MCF 10A (cell line): Measurements from ENCODE around the gene GAMT. TPM values are rescaled to one million over a fixed set of nuclear protein-coding genes. Genes with fewer than 3 reads are reported as not detected.

ENCODE experiments used
- BruUV-seq: library from RNA; stranded (reverse); fragments of 400-500 nt; replicated peaks from 2 replicates; lab custom pipeline; 2021; lab: Mats Ljungman, UMichigan
- CTCF ChIA-PET: fragments of 300-600 bp; sonication (Branson Sonifier 250); formaldehyde crosslinking; extraction: SDS; loops from one replicate; lab custom pipeline; 2021; ENCODE audit warnings: antibody characterized with exemption, inconsistent platforms; lab: Yijun Ruan, JAX
- POLR2A ChIA-PET: fragments of 300-600, 350-650 bp; sonication (Branson Sonifier 250); formaldehyde crosslinking; extraction: SDS; loops from one replicate; lab custom pipeline; 2020; ENCODE audit warnings: antibody characterized with exemption, inconsistent platforms; lab: Yijun Ruan, JAX
- DNase-seq: peaks from one replicate; pipeline ENCODE4 v3.0.0-alpha.2; 2018; ENCODE audit not compliant: unreplicated experiment
- H3K27ac Mint-ChIP-seq: one replicate; pipeline ENCODE4 v1.8.0; 2022; ENCODE audit warnings: mild to moderate bottlenecking, low read depth, mixed read lengths; ENCODE audit not compliant: unreplicated experiment
- H3K27me3 Mint-ChIP-seq: one replicate; pipeline ENCODE4 v1.8.0; 2022; ENCODE audit warnings: mixed read lengths; ENCODE audit not compliant: insufficient read depth, unreplicated experiment
- H3K36me3 Mint-ChIP-seq: one replicate; pipeline ENCODE4 v1.8.0; 2022; ENCODE audit warnings: mild to moderate bottlenecking, moderate library complexity, mixed read lengths; ENCODE audit not compliant: insufficient read depth, unreplicated experiment
- H3K4me1 Mint-ChIP-seq: one replicate; pipeline ENCODE4 v1.8.0; 2022; ENCODE audit warnings: mixed read lengths; ENCODE audit not compliant: insufficient read depth, unreplicated experiment
- H3K4me3 Mint-ChIP-seq: one replicate; pipeline ENCODE4 v1.8.0; 2022; ENCODE audit warnings: mild to moderate bottlenecking, moderate library complexity, mixed read lengths; ENCODE audit not compliant: unreplicated experiment
- H3K9me3 Mint-ChIP-seq: one replicate; pipeline ENCODE4 v1.8.0; 2022; ENCODE audit warnings: mixed read lengths; ENCODE audit not compliant: unreplicated experiment
- CTCF ChIP-seq: fragments of 200-600 bp; IDR thresholded peaks from one replicate; pipeline ENCODE4 v1.8.0; 2022; ENCODE audit warnings: antibody characterized with exemption, mild to moderate bottlenecking; ENCODE audit not compliant: unreplicated experiment
- intact Hi-C: fragments of 100-400 bp; cut with micrococcal nuclease; formaldehyde crosslinking; loops from 2 replicates; pipeline ENCODE4 v1.14.1; 2022
- total RNA-seq: library from RNA; stranded (reverse); gene quantifications from 2 replicates; pipeline ENCODE4 v1.2.3, GENCODE V29; 2022

The GAMT gene
- total RNA-seq, 1 experiment from 2014 or later: 7.0 TPM

GRCh38 chr19:1432507-1432887, 31.2 kb upstream of the GAMT start:
- no peak for TF ChIP-seq CTCF
- no peak for DNase-seq
- ChIA-PET POLR2A (interaction anchor here (0.9 kb wide), 1 partner anchor 21 kb away, joined by 3 read pairs; no protein-coding TSS in a partner anchor), CTCF (no interaction called here)
- intact Hi-C loops: no loop called here
- H3K27me3 Mint-ChIP-seq: no peaks in the 10 kb centered on the region
- H3K27ac Mint-ChIP-seq: no peak overlapping the region
- H3K9me3 Mint-ChIP-seq: no peaks in the 10 kb centered on the region
- BruUV-seq: no TSS peak
- H3K36me3 Mint-ChIP-seq: peaks cover 80% of the 10 kb centered on the region
- H3K4me1 Mint-ChIP-seq: no peaks in the 10 kb centered on the region
- no peak overlapping the region for H3K4me3 Mint-ChIP-seq

- intact Hi-C loops: no loop called here
- H3K36me3 Mint-ChIP-seq: peaks cover 86% of the 10 kb centered on the region
- no peaks in the 10 kb centered on the region for H3K4me1 Mint-ChIP-seq
- no peaks in the 10 kb centered on the region for H3K27me3 Mint-ChIP-seq
- POLR2A ChIA-PET: interaction anchor here (0.9 kb wide), 1 partner anchor 20 kb away, joined by 3 read pairs; no protein-coding TSS in a partner anchor
- CTCF ChIA-PET: interaction anchor here (0.6 kb wide), 1 partner anchor 117 kb away, joined by 3 read pairs; no protein-coding TSS in a partner anchor
- no peak for DNase-seq
- no TSS peak for BruUV-seq
- no peak overlapping the region for H3K27ac Mint-ChIP-seq
- H3K4me3 Mint-ChIP-seq: no peak overlapping the region
- H3K9me3 Mint-ChIP-seq: no peaks in the 10 kb centered on the region
- TF ChIP-seq CTCF: no peak
These were observed 30.6 kb upstream of the GAMT start for GRCh38 chr19:1431759-1432506.

- Mint-ChIP-seq H3K4me3 (no peak overlapping the region), H3K27me3 (no peaks in the 10 kb centered on the region), H3K27ac (no peak overlapping the region), H3K36me3 (peaks cover 87% of the 10 kb centered on the region), H3K4me1 (no peaks in the 10 kb centered on the region), H3K9me3 (no peaks in the 10 kb centered on the region)
- intact Hi-C loops: no loop called here
- no peak for TF ChIP-seq CTCF
- ChIA-PET POLR2A (interaction anchor here (0.5 kb wide), 1 partner anchor 633 kb away, joined by 3 read pairs; no protein-coding TSS in a partner anchor), CTCF (no interaction called here)
- no peak for DNase-seq
- BruUV-seq: no TSS peak
These were observed 28.9 kb upstream of the GAMT start for GRCh38 chr19:1430246-1430645.

- intact Hi-C loops: no loop called here
- Mint-ChIP-seq H3K9me3 (no peaks in the 10 kb centered on the region), H3K4me3 (no peak overlapping the region), H3K36me3 (peaks cover 87% of the 10 kb centered on the region), H3K27me3 (no peaks in the 10 kb centered on the region), H3K27ac (no peak overlapping the region), H3K4me1 (no peaks in the 10 kb centered on the region)
- ChIA-PET CTCF (no interaction called here), POLR2A (interaction anchor here (0.5 to 1.0 kb wide), 2 partner anchors 13 to 633 kb away, joined by 3 to 5 read pairs; no protein-coding TSS in a partner anchor)
- BruUV-seq: no TSS peak
- TF ChIP-seq CTCF: no peak
- no peak for DNase-seq
These were observed 28.4 kb upstream of the GAMT start for GRCh38 chr19:1429750-1430149.
